Osteocyte (in vitro differentiated cells): ENCODE measurements around the gene MAPK6. TPM values are rescaled to one million over a fixed set of nuclear protein-coding genes. Genes with fewer than 3 reads are reported as not detected.

Experiments
- DNase-seq: peaks from one replicate; pipeline ENCODE4 v3.0.0; 2021; ENCODE audit warnings: mixed read lengths; ENCODE audit not compliant: unreplicated experiment; ENCODE audit errors: extremely low spot score
- H3K27ac Mint-ChIP-seq: one replicate; pipeline ENCODE4 v1.8.0; 2021; ENCODE audit warnings: mild to moderate bottlenecking, mixed read lengths; ENCODE audit not compliant: unreplicated experiment
- H3K27me3 Mint-ChIP-seq: one replicate; pipeline ENCODE4 v1.8.0; 2021; ENCODE audit warnings: mixed read lengths; ENCODE audit not compliant: unreplicated experiment
- H3K36me3 Mint-ChIP-seq: one replicate; pipeline ENCODE4 v1.8.0; 2021; ENCODE audit warnings: mixed read lengths; ENCODE audit not compliant: unreplicated experiment
- H3K4me1 Mint-ChIP-seq: one replicate; pipeline ENCODE4 v1.8.0; 2021; ENCODE audit warnings: mixed read lengths; ENCODE audit not compliant: unreplicated experiment
- H3K4me3 Mint-ChIP-seq: one replicate; pipeline ENCODE4 v1.8.0; 2021; ENCODE audit warnings: mild to moderate bottlenecking, moderate library complexity, mixed read lengths; ENCODE audit not compliant: unreplicated experiment
- H3K9me3 Mint-ChIP-seq: one replicate; pipeline ENCODE4 v1.8.0; 2021; ENCODE audit warnings: mixed read lengths; ENCODE audit not compliant: unreplicated experiment
- total RNA-seq: library from RNA; stranded (reverse); gene quantifications from 2 replicates; pipeline ENCODE4 v1.2.1, GENCODE V29; 2021
- TF ChIP-seq, protein P1 (sequence below): fragments of 200-600 bp; sonication (generic); IDR thresholded peaks from 2 replicates; pipeline ENCODE4 v1.5.0; 2021; ENCODE audit warnings: antibody characterized with exemption, mild to moderate bottlenecking, moderate library complexity

Gene MAPK6
- total RNA-seq, 1 donor from 2014 or later: 46.1 TPM

DNA sequence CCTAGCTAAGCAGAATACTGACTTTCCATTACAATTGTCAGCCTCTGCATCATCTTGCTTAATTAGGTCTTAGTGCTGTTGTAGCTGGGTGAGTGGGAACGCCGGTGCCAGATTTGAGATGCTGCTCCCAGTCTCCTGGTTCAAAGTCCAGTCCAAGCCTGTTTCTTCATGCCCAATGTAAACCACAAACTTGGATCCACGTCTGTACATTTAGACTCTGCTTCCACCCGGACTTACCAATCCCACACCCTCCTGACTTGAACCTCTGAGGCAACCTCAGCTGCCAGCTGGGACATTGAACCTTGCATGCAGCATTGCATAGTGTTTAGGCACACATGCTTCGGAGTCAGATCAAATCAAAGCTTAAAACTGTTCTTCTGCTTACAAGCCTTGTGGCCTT, 50.5 kb downstream of the MAPK6 start:
- H3K36me3 Mint-ChIP-seq: peaks cover 17% of the 10 kb centered on the region
- no peak overlapping the region for H3K27ac Mint-ChIP-seq
- no peaks in the 10 kb centered on the region for H3K9me3 Mint-ChIP-seq
- H3K4me1 Mint-ChIP-seq: no peaks in the 10 kb centered on the region
- H3K27me3 Mint-ChIP-seq: no peaks in the 10 kb centered on the region
- H3K4me3 Mint-ChIP-seq: no peak overlapping the region
- TF ChIP-seq, protein P1, sequence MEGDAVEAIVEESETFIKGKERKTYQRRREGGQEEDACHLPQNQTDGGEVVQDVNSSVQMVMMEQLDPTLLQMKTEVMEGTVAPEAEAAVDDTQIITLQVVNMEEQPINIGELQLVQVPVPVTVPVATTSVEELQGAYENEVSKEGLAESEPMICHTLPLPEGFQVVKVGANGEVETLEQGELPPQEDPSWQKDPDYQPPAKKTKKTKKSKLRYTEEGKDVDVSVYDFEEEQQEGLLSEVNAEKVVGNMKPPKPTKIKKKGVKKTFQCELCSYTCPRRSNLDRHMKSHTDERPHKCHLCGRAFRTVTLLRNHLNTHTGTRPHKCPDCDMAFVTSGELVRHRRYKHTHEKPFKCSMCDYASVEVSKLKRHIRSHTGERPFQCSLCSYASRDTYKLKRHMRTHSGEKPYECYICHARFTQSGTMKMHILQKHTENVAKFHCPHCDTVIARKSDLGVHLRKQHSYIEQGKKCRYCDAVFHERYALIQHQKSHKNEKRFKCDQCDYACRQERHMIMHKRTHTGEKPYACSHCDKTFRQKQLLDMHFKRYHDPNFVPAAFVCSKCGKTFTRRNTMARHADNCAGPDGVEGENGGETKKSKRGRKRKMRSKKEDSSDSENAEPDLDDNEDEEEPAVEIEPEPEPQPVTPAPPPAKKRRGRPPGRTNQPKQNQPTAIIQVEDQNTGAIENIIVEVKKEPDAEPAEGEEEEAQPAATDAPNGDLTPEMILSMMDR: no peak
- no peak for DNase-seq

DNA sequence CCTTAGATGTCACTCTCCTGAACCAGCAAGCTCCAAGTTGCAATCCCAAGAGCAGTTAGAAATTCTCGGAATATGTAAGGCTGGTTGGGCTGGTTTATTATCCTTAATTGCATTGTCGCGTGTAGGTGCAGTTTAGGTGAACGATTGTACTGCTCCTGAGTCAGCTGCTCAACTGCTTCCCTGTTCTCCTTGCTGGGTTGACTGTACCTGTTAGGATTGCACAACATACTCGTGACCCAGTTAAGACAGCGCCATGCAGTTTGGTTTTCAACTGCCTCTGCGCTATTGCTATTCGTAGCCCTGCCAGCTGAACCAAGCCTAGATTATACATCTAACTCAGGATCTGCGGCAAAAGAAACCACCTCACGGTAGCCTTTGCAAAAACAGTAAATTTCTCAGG, 52.6 kb downstream of the MAPK6 start:
- Mint-ChIP-seq H3K36me3 (peaks cover 5% of the 10 kb centered on the region), H3K27me3 (no peaks in the 10 kb centered on the region), H3K4me3 (no peak overlapping the region), H3K4me1 (peaks cover under 1% of the 10 kb centered on the region), H3K9me3 (no peaks in the 10 kb centered on the region), H3K27ac (no peak overlapping the region)
- no peak for DNase-seq
- TF ChIP-seq, protein P1: no peak

DNA sequence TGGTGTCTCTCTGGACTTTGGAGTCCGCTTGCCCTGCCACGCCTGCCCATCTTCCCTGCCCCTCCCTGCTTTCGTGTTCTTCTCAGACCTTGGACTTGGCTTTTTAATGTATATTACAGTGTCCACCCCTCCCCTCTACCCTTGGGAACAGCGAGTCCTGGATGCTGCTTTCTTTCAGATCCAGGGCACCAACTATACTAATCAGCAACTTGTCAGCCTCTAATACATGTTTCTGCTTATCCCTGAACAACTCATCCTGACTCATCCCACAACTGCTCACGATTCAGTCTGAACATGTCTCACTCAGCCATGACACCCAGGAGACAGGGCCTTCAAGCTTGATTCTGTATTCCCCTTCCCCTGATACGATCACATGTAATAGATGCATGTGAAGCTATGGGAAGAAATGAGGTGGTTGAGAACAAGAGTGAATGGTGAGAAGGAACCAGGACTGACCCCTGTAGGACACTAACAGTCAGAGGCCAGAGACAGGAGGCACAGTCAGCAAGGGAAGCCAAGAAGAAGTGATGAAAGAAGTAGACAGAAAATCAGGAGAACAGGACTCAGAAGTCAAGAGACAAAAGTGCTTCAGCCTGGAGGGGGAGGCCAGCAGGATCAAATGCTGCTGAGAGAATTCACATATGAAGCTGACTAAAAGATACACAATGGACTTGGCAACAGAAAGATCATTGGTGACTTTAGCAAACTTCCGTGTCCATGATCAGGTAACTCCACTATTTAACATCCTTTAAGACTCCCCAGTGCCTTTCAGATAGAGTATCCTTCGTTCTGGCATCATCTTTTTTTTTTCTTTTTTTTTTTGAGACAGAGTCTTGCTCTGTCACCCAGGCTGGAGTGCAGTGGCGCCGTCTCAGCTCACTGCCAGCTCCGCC, 58.1 kb downstream of the MAPK6 start:
- no peak for DNase-seq
- Mint-ChIP-seq H3K4me3 (no peak overlapping the region), H3K27me3 (no peaks in the 10 kb centered on the region), H3K4me1 (peaks cover 9% of the 10 kb centered on the region), H3K36me3 (no peaks in the 10 kb centered on the region), H3K9me3 (no peaks in the 10 kb centered on the region), H3K27ac (peak overlapping the region; percentile 11)
- TF ChIP-seq, protein P1: no peak

DNA sequence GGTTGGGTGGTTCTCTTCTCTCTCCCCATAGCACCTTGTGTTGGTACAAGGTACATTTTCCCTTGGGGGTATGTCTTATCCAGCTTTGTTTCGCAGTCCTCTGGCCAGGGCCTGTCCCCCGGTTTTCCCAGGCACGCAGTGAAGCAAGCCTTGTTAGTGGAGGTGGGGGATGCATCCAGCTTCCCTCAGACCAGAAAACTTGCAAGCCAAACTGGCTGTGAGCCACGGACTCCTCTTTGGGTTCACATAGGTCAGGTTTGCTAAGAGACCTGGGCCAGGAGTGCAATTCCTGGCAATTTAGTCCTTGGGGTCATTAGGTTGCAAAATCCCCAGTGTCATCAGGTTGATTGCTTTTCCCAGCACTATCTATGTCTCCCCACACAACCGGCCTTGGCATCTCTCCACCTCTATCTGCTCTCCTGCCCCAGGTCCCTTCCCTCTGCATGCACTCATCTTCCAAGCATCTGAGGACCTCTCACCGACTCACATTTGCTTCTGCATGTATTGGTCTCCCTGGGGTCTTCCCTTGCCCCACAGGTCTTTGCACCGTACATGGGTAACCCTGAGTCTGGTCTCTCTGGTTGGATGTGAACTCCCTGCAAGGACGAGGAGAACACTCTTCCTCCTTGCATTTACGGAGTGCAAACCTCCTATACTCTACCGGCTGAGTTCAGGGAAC, 59.3 kb downstream of the MAPK6 start:
- DNase-seq: peak; percentile 63
- Mint-ChIP-seq H3K4me1 (peaks cover 9% of the 10 kb centered on the region), H3K27me3 (no peaks in the 10 kb centered on the region), H3K9me3 (no peaks in the 10 kb centered on the region), H3K4me3 (no peak overlapping the region), H3K36me3 (no peaks in the 10 kb centered on the region), H3K27ac (no peak overlapping the region)
- TF ChIP-seq, protein P1: no peak
